GM19467 (cell line): ENCODE measurements around the gene KLHL9.

Experiments
- ATAC-seq: cut with Tn5 transposase; IDR thresholded peaks from one replicate; pipeline ENCODE4 v1.9.1; 2021; ENCODE audit warnings: mild to moderate bottlenecking, moderate library complexity; ENCODE audit not compliant: unreplicated experiment

Gene KLHL9

GRCh38 chr9:21317956-21318923, 17.0 kb downstream of the KLHL9 start:
- ATAC-seq: peak; percentile 73

- no peak for ATAC-seq
Measured at GRCh38 chr9:21316860-21317259, 18.3 kb downstream of the KLHL9 start.

GRCh38 chr9:21316032-21316842, 19.0 kb downstream of the KLHL9 start:
- no peak for ATAC-seq

- ATAC-seq: no peak
Measured at GRCh38 chr9:21314152-21314551, 21.1 kb downstream of the KLHL9 start.

- no peak for ATAC-seq
Measured at GRCh38 chr9:21311889-21312288, 23.3 kb downstream of the KLHL9 start.

GRCh38 chr9:21305213-21305612, 30.0 kb downstream of the KLHL9 start, which contains the start of gene IFNA5:
IFNA5 (minus strand) TSS chr9:21305313; CDS start chr9:21305256, 57 bp downstream.
- no peak for ATAC-seq

GRCh38 chr9:21295992-21296391, 39.2 kb downstream of the KLHL9 start:
- ATAC-seq: no peak

GRCh38 chr9:21294904-21295538, 40.2 kb downstream of the KLHL9 start:
- peak; percentile 81 for ATAC-seq

- peak; percentile 47 for ATAC-seq
Measured at GRCh38 chr9:21294364-21294774, 40.8 kb downstream of the KLHL9 start.

GRCh38 chr9:21289848-21290247, 45.4 kb downstream of the KLHL9 start:
- ATAC-seq: no peak

GRCh38 chr9:21287280-21287679, 47.9 kb downstream of the KLHL9 start:
- no peak for ATAC-seq

GRCh38 chr9:21286659-21287058, 48.5 kb downstream of the KLHL9 start:
- ATAC-seq: no peak

- no peak for ATAC-seq
Measured at GRCh38 chr9:21286099-21286498, 49.1 kb downstream of the KLHL9 start.

- ATAC-seq: no peak
Measured at GRCh38 chr9:21281275-21281674, 53.9 kb downstream of the KLHL9 start.
